HG02938 (cell line): ENCODE results near the gene PRRC2A.

Source experiments
- ATAC-seq: cut with Tn5 transposase; IDR thresholded peaks from one replicate; pipeline ENCODE4 v1.9.1; 2021; ENCODE audit warnings: mild to moderate bottlenecking, moderate library complexity; ENCODE audit not compliant: unreplicated experiment

PRRC2A gene

GRCh38 chr6:31622684-31623091 lies 2.2 kb downstream of the PRRC2A start:
- no peak for ATAC-seq

GRCh38 chr6:31624070-31624469 lies 3.6 kb downstream of the PRRC2A start:
- no peak for ATAC-seq

- no peak for ATAC-seq
Observed at GRCh38 chr6:31626952-31627351, 6.4 kb downstream of the PRRC2A start.

- no peak for ATAC-seq
Observed at GRCh38 chr6:31627690-31628287, 7.3 kb downstream of the PRRC2A start.

GRCh38 chr6:31629014-31629413 lies 8.5 kb downstream of the PRRC2A start:
- no peak for ATAC-seq

- ATAC-seq = no peak
Observed at GRCh38 chr6:31630177-31630934, 9.8 kb downstream of the PRRC2A start.

- no peak for ATAC-seq
Observed at GRCh38 chr6:31631209-31631608, 10.7 kb downstream of the PRRC2A start.

- no peak for ATAC-seq
Observed at GRCh38 chr6:31631681-31632278, 11.3 kb downstream of the PRRC2A start.

GRCh38 chr6:31632279-31632946 lies 11.9 kb downstream of the PRRC2A start:
- no peak for ATAC-seq

GRCh38 chr6:31633447-31633846 lies 12.9 kb downstream of the PRRC2A start:
- ATAC-seq = no peak

GRCh38 chr6:31634131-31634530 lies 13.6 kb downstream of the PRRC2A start:
- ATAC-seq = no peak

- no peak for ATAC-seq
Observed at GRCh38 chr6:31634969-31635575, 14.6 kb downstream of the PRRC2A start.

- no peak for ATAC-seq
Observed at GRCh38 chr6:31636698-31637596, 16.4 kb downstream of the PRRC2A start.

GRCh38 chr6:31639043-31639442 lies 18.5 kb downstream of the PRRC2A start:
- no peak for ATAC-seq

- no peak for ATAC-seq
Observed at GRCh38 chr6:31639449-31639861, 18.9 kb downstream of the PRRC2A start.

GRCh38 chr6:31640612-31641011 lies 20.1 kb downstream of the PRRC2A start:
- ATAC-seq = no peak

GRCh38 chr6:31641370-31641769 lies 20.9 kb downstream of the PRRC2A start:
- no peak for ATAC-seq

GRCh38 chr6:31642798-31643570 lies 22.5 kb downstream of the PRRC2A start:
- no peak for ATAC-seq

- ATAC-seq = no peak
Observed at GRCh38 chr6:31643818-31644454, 23.4 kb downstream of the PRRC2A start.
